ENCODE results near the gene CEP164.

GRCh38 chr11:117410238-117410637, 82.6 kb downstream of the CEP164 start:
- TF ChIP-seq EZH2 (IDR thresholded peaks at IDR 0.05; ENCODE audit: low read depth) = no peak
- no peak for TF ChIP-seq CTCF (conservative IDR thresholded peaks at IDR 0.05)
